Measurements from ENCODE around the gene NELL2.

Gene NELL2

GRCh38 chr12:44711736-44712135 lies 164.4 kb downstream of the NELL2 start:
- H3K27ac ChIP-seq, result no peak overlapping the region
- TF ChIP-seq, protein P1, sequence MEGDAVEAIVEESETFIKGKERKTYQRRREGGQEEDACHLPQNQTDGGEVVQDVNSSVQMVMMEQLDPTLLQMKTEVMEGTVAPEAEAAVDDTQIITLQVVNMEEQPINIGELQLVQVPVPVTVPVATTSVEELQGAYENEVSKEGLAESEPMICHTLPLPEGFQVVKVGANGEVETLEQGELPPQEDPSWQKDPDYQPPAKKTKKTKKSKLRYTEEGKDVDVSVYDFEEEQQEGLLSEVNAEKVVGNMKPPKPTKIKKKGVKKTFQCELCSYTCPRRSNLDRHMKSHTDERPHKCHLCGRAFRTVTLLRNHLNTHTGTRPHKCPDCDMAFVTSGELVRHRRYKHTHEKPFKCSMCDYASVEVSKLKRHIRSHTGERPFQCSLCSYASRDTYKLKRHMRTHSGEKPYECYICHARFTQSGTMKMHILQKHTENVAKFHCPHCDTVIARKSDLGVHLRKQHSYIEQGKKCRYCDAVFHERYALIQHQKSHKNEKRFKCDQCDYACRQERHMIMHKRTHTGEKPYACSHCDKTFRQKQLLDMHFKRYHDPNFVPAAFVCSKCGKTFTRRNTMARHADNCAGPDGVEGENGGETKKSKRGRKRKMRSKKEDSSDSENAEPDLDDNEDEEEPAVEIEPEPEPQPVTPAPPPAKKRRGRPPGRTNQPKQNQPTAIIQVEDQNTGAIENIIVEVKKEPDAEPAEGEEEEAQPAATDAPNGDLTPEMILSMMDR (conservative IDR thresholded peaks at IDR 0.05), result no peak

DNA sequence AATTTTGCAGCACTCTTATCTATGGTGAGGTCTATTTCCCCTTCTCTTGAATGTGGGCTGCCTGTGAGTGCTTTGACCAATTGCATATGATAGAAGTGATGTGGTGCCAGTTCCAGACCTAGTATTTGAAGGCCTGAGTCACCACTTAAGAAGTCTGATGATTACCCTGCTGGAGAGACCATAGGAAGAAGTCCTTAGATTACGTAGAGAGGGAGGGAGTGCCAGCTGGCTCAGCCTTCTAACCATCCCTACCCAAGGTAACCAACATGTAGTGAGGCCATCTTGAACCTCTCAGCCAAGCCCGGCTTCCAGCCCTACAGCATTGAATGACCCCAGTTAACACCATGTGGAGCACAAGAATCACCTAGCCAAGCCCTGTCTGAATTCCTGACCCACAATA lies 166.9 kb downstream of the NELL2 start:
- TF ChIP-seq, protein P1 (conservative IDR thresholded peaks at IDR 0.05), result no peak
- H3K27ac ChIP-seq, result no peak overlapping the region

DNA sequence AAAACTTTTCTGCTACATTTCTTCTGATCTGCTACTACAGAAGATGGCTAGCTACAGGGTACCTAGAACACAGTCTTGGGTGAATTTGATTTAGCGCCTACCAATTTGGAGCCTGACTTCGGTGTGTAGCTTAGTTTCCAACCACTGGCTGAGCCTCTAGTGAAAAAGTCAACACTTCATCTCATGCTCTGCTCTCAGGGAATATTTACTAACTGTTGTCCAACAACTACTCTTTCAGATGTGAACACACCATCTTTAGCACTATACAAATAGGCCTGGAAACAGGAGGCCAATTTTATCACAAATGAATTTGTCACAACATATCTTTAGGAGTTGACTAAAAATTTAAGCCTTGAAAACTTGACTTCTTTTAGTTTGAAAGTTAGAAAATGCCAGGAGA lies 167.9 kb downstream of the NELL2 start:
- TF ChIP-seq, protein P1 (conservative IDR thresholded peaks at IDR 0.05), result no peak
- no peak overlapping the region for H3K27ac ChIP-seq

DNA sequence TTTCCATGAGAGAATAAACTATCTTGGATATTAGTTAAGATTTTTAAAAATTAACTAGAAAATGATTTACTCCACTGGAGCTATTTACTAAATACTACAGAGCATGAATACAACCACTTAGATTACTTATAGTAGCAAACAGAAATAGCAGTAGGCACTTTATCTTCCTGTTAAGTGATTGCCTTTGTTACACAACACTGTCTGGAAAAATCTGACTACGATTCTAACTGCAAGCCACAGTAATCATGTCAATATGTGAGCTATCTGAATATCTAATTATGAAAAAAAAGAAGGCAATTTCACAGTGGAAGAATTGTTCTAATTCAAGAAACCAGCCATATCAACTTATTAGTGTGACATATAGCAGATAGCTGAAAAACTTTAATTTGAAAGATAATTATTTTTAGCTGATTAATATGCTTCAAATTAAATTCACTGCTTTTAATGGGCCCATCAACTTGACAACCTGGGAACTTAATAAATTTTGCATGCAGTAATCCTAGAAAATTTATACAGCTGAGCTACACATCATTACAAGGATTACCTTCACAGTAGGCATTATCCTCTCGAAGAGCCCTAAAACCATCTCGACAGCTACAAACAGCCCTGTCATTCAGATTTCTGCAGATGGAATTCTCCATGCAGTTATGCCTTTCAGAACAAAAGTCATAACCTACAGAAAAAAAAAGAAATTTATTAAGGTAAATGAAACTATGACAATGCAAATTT lies 172.8 kb downstream of the NELL2 start:
- no peak overlapping the region for H3K27ac ChIP-seq
- TF ChIP-seq, protein P1 (conservative IDR thresholded peaks at IDR 0.05), result no peak

DNA sequence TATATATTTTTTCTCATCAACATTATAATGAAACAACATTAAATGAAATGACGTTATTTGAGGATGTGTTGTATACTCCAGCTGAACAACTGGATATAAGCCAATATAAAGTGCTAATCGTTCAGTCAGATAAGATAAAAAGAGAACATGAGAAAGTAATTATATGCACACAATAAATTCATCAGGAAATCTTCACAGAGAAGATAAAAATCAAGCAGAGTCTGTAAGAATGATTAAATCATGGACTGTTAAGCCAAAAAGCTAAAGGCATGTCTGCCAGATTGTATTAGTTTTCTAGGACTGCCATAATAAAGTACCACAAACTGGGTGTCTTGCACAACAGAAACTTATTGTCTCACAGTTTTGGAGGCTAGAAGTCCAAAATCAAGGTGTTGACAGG lies 178.6 kb downstream of the NELL2 start:
- H3K27ac ChIP-seq, result no peak overlapping the region

GRCh38 chr12:44696542-44696941 lies 179.6 kb downstream of the NELL2 start:
- TF ChIP-seq, protein P1 (conservative IDR thresholded peaks at IDR 0.05), result no peak

More for the DNA sequence above, 178.6 kb downstream of the NELL2 start:
- TF ChIP-seq, protein P1 (conservative IDR thresholded peaks at IDR 0.05), result no peak

GRCh38 chr12:44694017-44694416 lies 182.1 kb downstream of the NELL2 start:
- TF ChIP-seq, protein P1 (conservative IDR thresholded peaks at IDR 0.05), result no peak

More at GRCh38 chr12:44696542-44696941, 179.6 kb downstream of the NELL2 start:
- no peak overlapping the region for H3K27ac ChIP-seq

More at GRCh38 chr12:44694017-44694416, 182.1 kb downstream of the NELL2 start:
- H3K27ac ChIP-seq, result no peak overlapping the region

Measured in VCaP (cell line).